B cell (primary cell): ENCODE measurements around the gene LRRC43. TPM values are rescaled to one million over a fixed set of nuclear protein-coding genes. Genes with fewer than 3 reads are reported as not detected.

Experiments
- ATAC-seq: fragments of 200-7000 bp; cut with Tn5 transposase; one replicate; pipeline ENCODE4 v1.10.0; 2021; ENCODE audit warnings: low read depth, mild to moderate bottlenecking, moderate number of reproducible peaks, moderate library complexity
- CTCF ChIA-PET: fragments of 350-600 bp; sonication (Branson Sonifier 250); formaldehyde crosslinking; loops from one replicate; lab custom pipeline; 2021; ENCODE audit warnings: antibody characterized with exemption, inconsistent platforms; lab: Charles Lee
- POLR2A ChIA-PET: fragments of 350-600 bp; sonication (Branson Sonifier 250); formaldehyde crosslinking; loops from one replicate; lab custom pipeline; 2021; ENCODE audit warnings: antibody characterized with exemption; lab: Charles Lee
- DNase-seq: peaks from one replicate; pipeline ENCODE4 v3.0.0; 2013
- H2AFZ ChIP-seq: 2 replicates; pipeline ENCODE4 v1.6.1; 2012; ENCODE audit warnings: mild to moderate bottlenecking, low read depth, low read length; ENCODE audit not compliant: insufficient read depth, poor library complexity, severe bottlenecking
- H3K27ac ChIP-seq, 2 donors: 1 replicate in 1 of 2; 2 replicates in 1 of 2; pipeline ENCODE4 v1.5.1; 2012 to 2013; ENCODE audit warnings: low read length in 2 of 2, mild to moderate bottlenecking in 2 of 2, moderate library complexity in 1 of 2
- H3K27me3 ChIP-seq, 4 experiments: fragments of 200-600 bp in 1 of 4; sonication (generic) in 1 of 4; replicated peaks in 1 of 4; 1 replicate in 2 of 4; 2 replicates in 2 of 4; pipeline versions ENCODE4 v1.6.1 to v1.7.0; 2013 to 2016; ENCODE audit warnings: low read length in 3 of 4, mild to moderate bottlenecking in 2 of 4, mixed read lengths in 1 of 4, moderate library complexity in 1 of 4; ENCODE audit not compliant: insufficient read depth in 4 of 4, control insufficient read depth in 3 of 4; ENCODE audit errors: control extremely low read depth in 1 of 4
- H3K36me3 ChIP-seq, 2 experiments: replicated peaks in 1 of 2; 1 replicate in 1 of 2; 2 replicates in 1 of 2; pipeline versions ENCODE4 v1.6.1 to v1.7.1; 2013; ENCODE audit warnings: low read length in 1 of 2; ENCODE audit not compliant: insufficient read depth in 2 of 2, control insufficient read depth in 1 of 2; ENCODE audit errors: control extremely low read depth in 1 of 2, extremely low read depth in 1 of 2
- H3K4me1 ChIP-seq, 2 donors: fragments of 200-600 bp in 1 of 2; sonication (generic) in 1 of 2; 1 replicate in 1 of 2; 2 replicates in 1 of 2; pipeline versions ENCODE4 v1.5.1 to v1.6.1; 2013 to 2017; ENCODE audit warnings: low read length in 2 of 2; ENCODE audit not compliant: control insufficient read depth in 2 of 2, insufficient read depth in 2 of 2
- H3K4me2 ChIP-seq: replicated peaks from 2 replicates; pipeline ENCODE3; 2012; ENCODE audit warnings: mild to moderate bottlenecking, low read depth, low read length; ENCODE audit not compliant: poor library complexity, severe bottlenecking
- H3K4me3 ChIP-seq, 5 experiments: fragments of 200-600 bp in 1 of 5; sonication (generic) in 1 of 5; 1 replicate in 3 of 5; 2 replicates in 2 of 5; pipeline versions ENCODE4 v1.5.1 to v1.7.0; 2011 to 2016; ENCODE audit warnings: low read length in 4 of 5, mild to moderate bottlenecking in 4 of 5, low read depth in 2 of 5, control low read depth in 1 of 5, moderate library complexity in 1 of 5; ENCODE audit not compliant: insufficient read depth in 1 of 5; ENCODE audit errors: control extremely low read depth in 1 of 5, extremely low read depth in 1 of 5
- H3K79me2 ChIP-seq: fragments of 200-600 bp; sonication (generic); one replicate; pipeline ENCODE4 v1.6.0; 2016; ENCODE audit warnings: low read length; ENCODE audit not compliant: control insufficient read depth, insufficient read depth
- H3K9ac ChIP-seq: fragments of 200-600 bp; sonication (generic); 2 replicates; pipeline ENCODE4 v1.6.1; 2017; ENCODE audit warnings: mild to moderate bottlenecking, low read length, moderate library complexity
- H3K9me3 ChIP-seq, 3 donors: one replicate each; pipeline versions ENCODE4 v1.6.1 to v1.7.1; 2013; ENCODE audit warnings: low read length in 2 of 3; ENCODE audit not compliant: control insufficient read depth in 2 of 3, insufficient read depth in 1 of 3; ENCODE audit errors: control extremely low read depth in 1 of 3
- H4K20me1 ChIP-seq: 2 replicates; pipeline ENCODE4 v1.6.0; 2012; ENCODE audit warnings: mild to moderate bottlenecking, low read length; ENCODE audit not compliant: insufficient read depth, control insufficient read depth, poor library complexity, severe bottlenecking
- H3K27ac Mint-ChIP-seq: one replicate; pipeline ENCODE4 v1.8.0; 2021; ENCODE audit warnings: mixed read lengths
- H3K27me3 Mint-ChIP-seq: one replicate; pipeline ENCODE4 v1.8.0; 2021; ENCODE audit warnings: mixed read lengths
- H3K4me1 Mint-ChIP-seq: one replicate; pipeline ENCODE4 v1.8.0; 2021; ENCODE audit warnings: mixed read lengths
- H3K4me3 Mint-ChIP-seq: one replicate; pipeline ENCODE4 v1.8.0; 2021; ENCODE audit warnings: mixed read lengths
- H3K9me3 Mint-ChIP-seq: one replicate; pipeline ENCODE4 v1.8.0; 2022; ENCODE audit warnings: mixed read lengths; ENCODE audit not compliant: insufficient read depth
- EZH2 ChIP-seq: IDR thresholded peaks from 2 replicates; pipeline ENCODE4 v1.6.1; 2012; ENCODE audit warnings: borderline replicate concordance, low read depth, mild to moderate bottlenecking, moderate library complexity, low read length; ENCODE audit not compliant: insufficient read depth, poor library complexity, severe bottlenecking
- WGBS: methylation state at CpG from one replicate; pipeline ENCODE4 v1.1.5; 2013; ENCODE audit warnings: missing lambda C conversion rate; ENCODE audit not compliant: insufficient coverage; 5-methylcytosine and 5-hydroxymethylcytosine counted together
- intact Hi-C: fragments of 100-400 bp; cut with micrococcal nuclease; formaldehyde crosslinking; loops from one replicate; pipeline ENCODE4 v1.10.0; 2022
- polyA plus RNA-seq: library from polyadenylated mRNA; depleted of rRNA; stranded (reverse); fragments of >200 nt; gene quantifications from 2 replicates; pipeline ENCODE4 v1.2.3, GENCODE V29; 2012
- small RNA-seq: library from RNA; depleted of rRNA; stranded (forward); fragments of <200 nt; gene quantifications from one replicate; pipeline ENCODE3, GENCODE V24; 2012; ENCODE audit warnings: low replicate concordance, low read depth; ENCODE audit not compliant: insufficient read length
- total RNA-seq, 2 donors: library from RNA; stranded (reverse); fragments of 120-200 nt in 1 of 2; gene quantifications; 1 replicate in 1 of 2; 2 replicates in 1 of 2; pipeline versions ENCODE4 v1.2.3 to v1.2.4, GENCODE V29; 2013 to 2022
- TF ChIP-seq, protein P1 (sequence below): fragments of 200-600 bp; IDR thresholded peaks from one replicate; pipeline ENCODE4 v1.8.0; 2022; ENCODE audit warnings: antibody characterized with exemption, mild to moderate bottlenecking

The LRRC43 gene
- total and polyA plus RNA-seq, 2 donors (not counting 1 experiment from before 2014, with no cell fraction given), result not detected

DNA sequence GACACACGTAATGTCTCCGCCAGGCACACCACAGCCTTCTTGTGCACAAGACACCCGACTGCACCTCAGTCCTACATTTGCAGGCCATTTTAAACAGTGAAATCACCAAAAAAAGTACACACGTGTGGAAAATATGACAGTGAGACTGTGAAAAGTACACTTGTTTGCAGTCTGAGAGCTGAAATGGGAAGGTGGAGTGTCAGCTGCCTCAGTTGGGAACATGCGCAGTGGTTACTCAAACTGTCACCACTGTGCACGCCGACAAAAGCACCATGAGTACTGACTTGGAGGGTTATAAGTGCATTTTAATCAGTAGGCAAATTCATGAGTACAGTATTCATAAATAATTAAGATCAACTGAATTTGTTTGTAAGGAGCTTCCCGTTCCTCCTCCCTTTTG is 67.6 kb downstream of the LRRC43 start:
- no peak for TF ChIP-seq EZH2
- TF ChIP-seq, protein P1, sequence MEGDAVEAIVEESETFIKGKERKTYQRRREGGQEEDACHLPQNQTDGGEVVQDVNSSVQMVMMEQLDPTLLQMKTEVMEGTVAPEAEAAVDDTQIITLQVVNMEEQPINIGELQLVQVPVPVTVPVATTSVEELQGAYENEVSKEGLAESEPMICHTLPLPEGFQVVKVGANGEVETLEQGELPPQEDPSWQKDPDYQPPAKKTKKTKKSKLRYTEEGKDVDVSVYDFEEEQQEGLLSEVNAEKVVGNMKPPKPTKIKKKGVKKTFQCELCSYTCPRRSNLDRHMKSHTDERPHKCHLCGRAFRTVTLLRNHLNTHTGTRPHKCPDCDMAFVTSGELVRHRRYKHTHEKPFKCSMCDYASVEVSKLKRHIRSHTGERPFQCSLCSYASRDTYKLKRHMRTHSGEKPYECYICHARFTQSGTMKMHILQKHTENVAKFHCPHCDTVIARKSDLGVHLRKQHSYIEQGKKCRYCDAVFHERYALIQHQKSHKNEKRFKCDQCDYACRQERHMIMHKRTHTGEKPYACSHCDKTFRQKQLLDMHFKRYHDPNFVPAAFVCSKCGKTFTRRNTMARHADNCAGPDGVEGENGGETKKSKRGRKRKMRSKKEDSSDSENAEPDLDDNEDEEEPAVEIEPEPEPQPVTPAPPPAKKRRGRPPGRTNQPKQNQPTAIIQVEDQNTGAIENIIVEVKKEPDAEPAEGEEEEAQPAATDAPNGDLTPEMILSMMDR, result no peak
- CTCF ChIA-PET, result interaction anchor here (0.5 kb wide), 1 partner anchor 1107 kb away, joined by 3 read pairs; no protein-coding TSS in a partner anchor

More for the DNA sequence above, 67.6 kb downstream of the LRRC43 start:
- intact Hi-C loops, result no loop called here
- Mint-ChIP-seq H3K27ac (no peak overlapping the region), H3K4me1 (no peaks in the 10 kb centered on the region), H3K27me3 (no peaks in the 10 kb centered on the region), H3K9me3 (no peaks in the 10 kb centered on the region), H3K4me3 (no peak overlapping the region)
- no peak overlapping the region for H3K27ac ChIP-seq
- 92% methylated on average over 5 of the region's 8 CpGs for WGBS
- H3K4me2 ChIP-seq, result no peak overlapping the region
- POLR2A ChIA-PET, result no interaction called here
- no peak for DNase-seq
- no peaks in the 10 kb centered on the region for H3K27me3 ChIP-seq
- H4K20me1 ChIP-seq, result peaks cover 26% of the 10 kb centered on the region
- no peaks in the 10 kb centered on the region for H3K9me3 ChIP-seq
- H3K79me2 ChIP-seq, result peaks cover 35% of the 10 kb centered on the region
- H3K4me3 ChIP-seq, result no peak overlapping the region
- H3K4me1 ChIP-seq, result no peaks in the 10 kb centered on the region
- no peak overlapping the region for H2AFZ ChIP-seq
- no peak overlapping the region for H3K9ac ChIP-seq
- H3K36me3 ChIP-seq, result peaks cover 2 to 40% of the 10 kb centered on the region in 2 experiments
- no peak for ATAC-seq

Small RNA genes within 50 kb of the gene (small RNA-seq; reads per million reads assigned to genes)
- gene DIABLO, result 0.57 reads per million

Other genes with a start within 250 kb of the LRRC43 start
- 75.6 and 75.9 TPM in 2 replicates for gene BCL7A, start 161.2 kb upstream of the LRRC43 start, total RNA-seq
- gene BCL7A, start 161.2 kb upstream of the LRRC43 start, polyA plus RNA-seq, result 71.0 and 80.7 TPM in 2 replicates
- gene MLXIP, start 104.4 kb upstream of the LRRC43 start, total RNA-seq, result 91.2 and 94.5 TPM in 2 replicates
- gene MLXIP, start 104.4 kb upstream of the LRRC43 start, polyA plus RNA-seq, result 28.1 and 30.6 TPM in 2 replicates
- gene IL31, start 8.9 kb upstream of the LRRC43 start, total RNA-seq, result not detected in 2 replicates
- gene IL31, start 8.9 kb upstream of the LRRC43 start, polyA plus RNA-seq, result not detected in 2 replicates
- 0.12 TPM in 1 of 2 replicates, not detected in the other for gene B3GNT4, start 20.6 kb downstream of the LRRC43 start, total RNA-seq
- gene B3GNT4, start 20.6 kb downstream of the LRRC43 start, polyA plus RNA-seq, result not detected in 2 replicates
- 42.8 and 44.6 TPM in 2 replicates for gene DIABLO, start 42.9 kb downstream of the LRRC43 start, total RNA-seq
- gene DIABLO, start 42.9 kb downstream of the LRRC43 start, polyA plus RNA-seq, result 36.8 and 71.6 TPM in 2 replicates
- gene VPS33A, start 83.4 kb downstream of the LRRC43 start, total RNA-seq, result 34.6 and 34.9 TPM in 2 replicates
- gene VPS33A, start 83.4 kb downstream of the LRRC43 start, polyA plus RNA-seq, result 11.1 and 11.3 TPM in 2 replicates
- gene CLIP1, start 239.5 kb downstream of the LRRC43 start, total RNA-seq, result 62.4 and 64.9 TPM in 2 replicates
- gene CLIP1, start 239.5 kb downstream of the LRRC43 start, polyA plus RNA-seq, result 17.0 and 21.1 TPM in 2 replicates